NCI-H510A treated with DMSO at 0.1 percent for 48 hours (cell line): ENCODE measurements around the gene CREB5.

Experiments used
- DNase-seq: peaks from one replicate; lab custom pipeline; 2025; lab: John Stamatoyannopoulos, UW

Gene CREB5

GRCh38 chr7:28684650-28685241 lies 272.4 kb downstream of the CREB5 start:
- no peak for DNase-seq

- no peak for DNase-seq
Observed at GRCh38 chr7:28685242-28685643, 272.9 kb downstream of the CREB5 start.

DNA sequence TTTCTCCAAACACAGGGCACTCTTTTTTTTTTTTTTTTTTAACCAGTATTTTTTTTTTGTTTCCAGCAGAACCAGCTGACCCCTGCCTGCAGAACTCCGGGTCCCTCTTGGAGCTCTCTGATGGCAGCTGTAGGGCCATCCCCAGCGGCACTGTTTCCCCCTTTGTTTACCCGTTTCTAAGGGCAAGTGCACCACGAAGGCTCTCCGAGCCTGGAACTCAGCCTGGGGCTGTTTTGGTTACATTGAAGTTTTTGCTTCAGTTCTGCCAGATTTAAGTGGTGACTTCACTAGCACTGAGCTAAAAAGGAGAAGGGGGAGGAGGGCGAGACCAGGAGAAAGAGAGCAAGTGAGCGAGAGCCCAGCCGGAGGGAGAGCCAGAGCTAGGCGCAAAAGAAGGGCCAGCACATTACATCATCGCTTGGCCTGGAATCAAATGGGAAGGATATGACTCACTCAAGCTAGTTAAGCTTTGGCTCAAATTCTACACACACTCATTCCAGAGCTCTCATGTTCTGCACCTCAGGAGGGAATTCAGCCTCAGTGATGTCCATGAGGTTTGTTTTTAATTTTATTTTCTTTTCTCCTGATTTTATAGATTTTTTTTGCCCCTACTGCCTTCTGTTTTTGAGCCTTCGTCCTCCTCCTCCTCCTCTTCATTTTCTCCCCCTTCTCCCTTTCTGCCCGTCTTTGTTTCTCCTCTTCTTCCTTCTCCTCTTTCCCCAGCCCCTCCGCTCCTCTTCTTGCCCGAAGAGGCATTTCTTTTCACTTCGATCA lies 273.5 kb downstream of the CREB5 start:
- peak; percentile 65 for DNase-seq

DNA sequence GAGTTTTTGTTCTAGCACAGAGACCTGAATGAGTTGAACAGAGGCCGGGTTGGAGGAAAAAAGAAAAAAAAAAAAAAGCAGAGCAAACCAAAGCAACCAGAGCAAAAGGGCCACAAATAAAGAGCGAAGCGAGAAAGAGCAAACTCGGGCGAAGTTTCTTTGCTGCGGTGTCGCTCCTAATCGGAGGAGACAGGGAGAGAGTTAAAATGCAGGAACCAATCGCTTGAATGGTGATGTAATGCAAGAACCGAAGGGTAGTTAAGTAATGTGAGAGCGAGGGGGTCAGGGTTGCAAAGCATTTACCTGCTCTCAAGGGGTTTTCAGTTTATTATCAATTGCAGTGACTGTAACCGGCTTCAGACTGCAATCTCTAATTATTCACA lies 274.1 kb downstream of the CREB5 start:
- DNase-seq, result no peak

- DNase-seq, result no peak
Observed at GRCh38 chr7:28687537-28687936, 275.2 kb downstream of the CREB5 start.

- no peak for DNase-seq
Observed at GRCh38 chr7:28688174-28688573, 275.9 kb downstream of the CREB5 start.

DNA sequence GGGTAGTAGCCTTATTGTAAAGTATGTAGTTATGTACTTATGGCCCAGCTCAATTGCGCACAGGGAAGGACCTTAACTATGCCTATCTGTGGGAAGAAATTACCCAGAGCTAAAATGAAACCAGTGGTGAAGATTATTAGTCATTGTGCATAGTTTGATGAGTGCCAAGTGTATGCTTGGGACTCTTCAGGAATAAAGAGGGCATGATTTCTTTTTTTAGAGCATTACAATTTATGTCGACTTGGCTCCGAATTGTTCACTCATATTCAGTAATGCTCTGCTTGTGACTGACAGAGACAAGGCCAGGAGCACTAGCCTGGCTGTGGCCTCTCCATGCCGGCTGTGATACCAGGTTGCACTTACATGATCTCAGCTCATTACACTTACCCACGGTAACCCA lies 276.3 kb downstream of the CREB5 start:
- no peak for DNase-seq

DNA sequence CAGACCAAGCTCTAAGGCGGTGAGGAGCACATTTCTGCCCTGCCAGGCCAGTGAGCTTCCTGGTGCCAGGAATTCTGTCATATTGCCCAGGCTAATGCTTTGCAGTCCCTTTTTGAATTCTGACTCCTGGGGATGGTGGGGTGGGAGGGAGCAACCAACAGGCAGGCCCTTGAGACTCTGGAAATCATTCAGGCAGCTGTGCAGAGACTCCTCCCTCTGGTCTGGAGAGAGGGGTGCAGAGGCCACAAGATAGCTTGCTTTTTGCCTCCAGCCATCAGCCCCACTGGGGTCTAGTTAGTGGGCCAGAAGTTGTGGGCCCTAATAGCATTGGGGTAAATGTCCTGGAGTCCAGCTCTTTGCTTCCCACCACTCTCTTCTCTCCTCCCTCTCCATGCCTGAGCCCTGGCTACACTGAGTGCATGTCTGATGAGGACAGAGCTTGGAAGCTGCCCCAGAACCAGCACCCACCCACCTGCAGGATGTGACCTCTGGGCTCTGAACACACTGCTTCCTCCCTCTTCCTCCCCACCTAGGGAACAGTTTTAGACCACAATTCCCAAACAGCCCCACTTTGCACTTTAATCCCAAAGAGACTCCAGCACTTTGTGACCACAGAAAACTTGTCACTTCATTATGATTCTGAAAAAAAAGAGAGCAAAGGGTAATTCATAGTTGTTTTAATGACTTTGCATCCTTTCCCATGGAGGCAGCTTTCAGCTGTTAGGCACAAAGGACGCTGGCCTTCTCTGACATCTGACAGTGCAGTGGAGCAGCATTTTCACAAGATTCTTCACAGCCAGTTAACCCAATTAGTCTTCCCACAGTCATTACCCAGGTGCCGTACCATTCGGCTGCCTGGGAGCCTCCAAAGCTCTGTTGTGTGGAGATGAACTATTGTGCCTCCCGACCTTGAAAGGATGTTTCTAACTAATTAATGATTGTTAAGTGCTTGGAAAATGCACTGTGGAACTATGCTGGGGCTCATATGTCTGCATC lies 283.3 kb downstream of the CREB5 start:
- no peak for DNase-seq

GRCh38 chr7:28697913-28698563 lies 285.7 kb downstream of the CREB5 start:
- DNase-seq, result no peak

- no peak for DNase-seq
Observed at GRCh38 chr7:28698840-28699239, 286.5 kb downstream of the CREB5 start.

GRCh38 chr7:28700096-28700495 lies 287.8 kb downstream of the CREB5 start:
- DNase-seq, result no peak

- DNase-seq, result peak; percentile 38
Observed at GRCh38 chr7:28700790-28701203, 288.5 kb downstream of the CREB5 start.

DNA sequence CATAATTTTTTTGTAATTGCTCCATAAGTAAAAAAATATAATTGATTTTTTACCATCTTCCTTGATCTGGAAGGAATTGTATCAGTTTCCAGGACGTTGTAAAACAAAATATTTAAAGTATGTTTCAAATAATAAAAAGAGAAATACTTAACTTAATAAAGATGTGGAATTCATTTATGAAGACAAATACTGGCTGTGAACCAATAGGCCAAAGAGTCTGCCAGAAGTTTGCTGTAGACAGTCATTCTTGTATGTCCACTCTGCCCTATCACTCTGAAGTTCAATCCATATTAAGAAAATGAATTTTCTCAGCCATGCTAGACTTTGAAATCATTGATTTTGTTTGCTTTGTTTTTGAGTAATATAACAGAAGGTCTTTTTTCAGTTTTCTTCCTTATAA lies 289.4 kb downstream of the CREB5 start:
- no peak for DNase-seq

- DNase-seq, result no peak
Observed at GRCh38 chr7:28702171-28702570, 289.9 kb downstream of the CREB5 start.

GRCh38 chr7:28703037-28703765 lies 290.9 kb downstream of the CREB5 start:
- no peak for DNase-seq

GRCh38 chr7:28704706-28705105 lies 292.4 kb downstream of the CREB5 start:
- no peak for DNase-seq

DNA sequence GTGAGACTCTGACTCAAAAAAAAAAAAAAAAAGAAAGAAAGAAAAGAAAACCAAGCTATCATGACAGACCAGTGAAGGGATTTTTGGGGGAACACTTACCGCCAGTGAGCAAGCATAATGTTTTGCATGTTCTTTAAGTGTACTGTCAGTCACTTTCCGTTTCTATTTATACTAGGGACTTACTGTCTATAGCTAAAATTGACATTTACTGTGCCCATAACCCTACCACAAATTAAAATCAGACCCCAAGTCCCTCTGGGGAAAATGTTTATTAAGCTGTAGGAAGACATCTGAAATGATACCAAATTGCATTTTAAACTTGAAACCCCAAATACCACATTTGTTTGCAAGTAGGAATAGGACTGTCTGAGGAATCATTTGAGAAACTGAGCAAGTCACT lies 293.0 kb downstream of the CREB5 start:
- no peak for DNase-seq

- DNase-seq, result no peak
Observed at GRCh38 chr7:28706584-28706983, 294.3 kb downstream of the CREB5 start.

GRCh38 chr7:28707291-28707690 lies 295.0 kb downstream of the CREB5 start:
- DNase-seq, result no peak

DNA sequence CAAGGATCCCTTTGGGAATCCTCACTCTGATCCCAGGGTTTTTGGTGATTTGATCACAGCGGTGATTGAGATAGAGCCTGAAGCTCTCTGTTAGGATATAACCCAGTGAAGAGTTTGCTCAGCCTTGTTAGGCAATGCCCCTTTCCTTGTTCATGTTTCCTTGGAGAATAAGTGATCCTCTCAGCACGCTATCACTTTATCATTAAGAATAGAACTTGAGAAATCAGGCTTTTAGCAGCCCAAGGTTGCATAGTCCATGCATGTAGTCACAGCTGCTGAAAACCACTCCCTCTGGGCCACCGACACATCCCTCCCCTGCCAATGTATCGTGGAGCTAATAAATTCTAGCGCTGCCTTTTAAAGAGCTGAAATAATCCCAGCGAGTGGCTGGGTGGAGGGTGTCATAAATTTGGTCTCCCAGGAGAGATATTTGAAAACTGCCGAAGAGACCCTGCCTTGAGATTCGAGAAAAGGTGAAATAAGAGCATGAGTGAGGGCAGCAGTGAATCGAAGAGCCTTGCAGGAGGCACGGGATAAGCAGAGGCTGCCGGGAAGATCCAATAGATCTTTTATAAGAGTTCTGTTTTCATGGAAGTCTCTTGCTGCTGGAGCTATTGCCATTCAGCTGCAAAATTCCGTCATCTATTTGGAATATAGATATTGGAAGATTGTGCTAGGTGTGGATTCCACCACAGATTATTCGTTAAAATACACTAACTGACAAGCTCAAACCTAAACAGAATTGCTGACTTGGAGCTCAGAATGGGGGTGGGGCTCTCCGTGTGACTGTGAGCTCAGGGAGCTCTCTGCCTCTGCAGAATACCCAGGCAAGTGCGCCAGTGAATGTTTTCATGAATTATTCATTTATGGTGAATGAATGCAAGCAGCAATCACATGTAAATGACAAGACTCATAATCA lies 296.0 kb downstream of the CREB5 start:
- DNase-seq, result no peak
